Measurements from ENCODE around the gene MORC2.

- TF ChIP-seq POLR2AphosphoS5 (IDR thresholded peaks at IDR 0.05; ENCODE audit: borderline replicate concordance, low read depth, low read length) (no peak), EZH2 (IDR thresholded peaks at IDR 0.05) (no peak), FOXP2 (optimal IDR thresholded peaks at IDR 0.05; ENCODE audit: control extremely low read depth, extremely low read length, insufficient read depth) (no peak)
These were observed 22.1 kb upstream of the MORC2 start for GRCh38 chr22:30990690-30991089.

Data from SK-N-MC (cell line).